ENCODE results near the gene ARAP1. TPM values are rescaled to one million over a fixed set of nuclear protein-coding genes. Genes with fewer than 3 reads are reported as not detected.
A peak's percentile ranks its signal among the peaks of the same experiment; 100 is the strongest.

ARAP1 gene
- total RNA-seq, 1 experiment from 2014 or later = 59.2 TPM

- no peak for DNase-seq (ENCODE audit: low read depth, low spot score)
- in situ Hi-C loops (cut with HindIII; ENCODE audit: low pct_unique_long_range_greater_than_20kb, low sequenced_read_pairs) = no loop called here
These were observed 17.5 kb upstream of the ARAP1 start for GRCh38 chr11:72769680-72770079.

DNA sequence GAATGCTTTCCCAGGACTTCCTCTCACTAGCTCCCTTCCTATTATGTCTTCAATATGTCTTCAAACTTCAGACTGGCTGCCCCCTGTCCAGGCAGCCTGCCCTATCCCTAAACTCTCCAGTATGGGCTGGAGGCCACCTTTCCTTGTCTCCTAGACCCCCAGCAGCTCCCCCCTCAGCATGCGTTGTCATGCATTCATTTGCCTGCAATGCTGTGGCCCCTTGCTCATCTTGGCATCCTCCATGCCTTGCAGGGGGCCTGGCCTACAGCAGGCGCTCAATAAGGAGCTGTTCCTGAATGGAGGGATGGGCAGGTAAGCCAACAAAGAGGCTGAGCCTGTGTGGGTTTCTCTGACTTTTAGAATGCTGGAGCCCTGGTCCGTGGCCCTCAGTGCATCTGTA, 16.4 kb upstream of the ARAP1 start:
- no peak for DNase-seq (ENCODE audit: low read depth, low spot score)
- in situ Hi-C loops (cut with HindIII; ENCODE audit: low pct_unique_long_range_greater_than_20kb, low sequenced_read_pairs) = no loop called here

GRCh38 chr11:72767203-72768062, 15.2 kb upstream of the ARAP1 start:
- no peak for DNase-seq (ENCODE audit: low read depth, low spot score)
- in situ Hi-C loops (cut with HindIII; ENCODE audit: low pct_unique_long_range_greater_than_20kb, low sequenced_read_pairs) = no loop called here

DNA sequence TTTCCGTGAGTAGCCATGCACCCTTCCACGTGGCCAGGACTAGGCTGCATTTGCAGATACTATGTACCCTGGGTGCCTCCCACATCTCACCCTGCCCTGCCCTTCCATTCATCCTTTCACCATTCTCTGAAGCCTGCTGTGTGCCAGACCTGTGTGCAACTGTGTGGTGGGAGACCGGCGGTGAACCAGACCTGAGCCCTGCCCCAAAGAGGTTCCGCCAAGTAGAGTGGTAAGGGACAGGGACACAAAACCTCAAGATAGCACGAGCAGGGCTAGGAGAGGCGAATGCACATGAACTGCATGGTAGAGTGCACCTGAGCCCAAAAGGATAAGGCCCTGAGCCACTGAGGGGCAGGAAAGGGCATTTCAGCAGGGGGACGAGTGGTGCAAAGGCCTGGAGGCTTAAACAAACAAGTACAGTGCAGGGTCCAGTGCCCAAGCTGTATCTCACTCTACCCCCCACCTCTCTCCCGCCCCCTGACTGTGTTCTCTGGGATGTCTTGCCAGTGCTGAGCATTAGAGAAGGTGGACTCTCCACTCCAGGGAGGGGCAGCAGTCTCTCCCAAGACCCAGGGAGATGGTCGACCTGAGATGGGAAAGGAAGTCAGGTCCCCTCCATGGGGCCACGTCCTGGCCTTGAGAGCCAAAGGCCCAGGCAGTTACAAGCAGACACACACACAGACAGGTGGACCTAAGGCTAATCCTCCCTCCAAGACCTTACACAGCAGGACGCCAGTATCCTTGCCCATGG, 14.1 kb upstream of the ARAP1 start:
- in situ Hi-C loops (cut with HindIII; ENCODE audit: low pct_unique_long_range_greater_than_20kb, low sequenced_read_pairs) = no loop called here
- DNase-seq (ENCODE audit: low read depth, low spot score) = no peak

GRCh38 chr11:72764503-72764902, 12.3 kb upstream of the ARAP1 start:
- in situ Hi-C loops (cut with HindIII; ENCODE audit: low pct_unique_long_range_greater_than_20kb, low sequenced_read_pairs) = no loop called here
- DNase-seq (ENCODE audit: low read depth, low spot score) = no peak

DNA sequence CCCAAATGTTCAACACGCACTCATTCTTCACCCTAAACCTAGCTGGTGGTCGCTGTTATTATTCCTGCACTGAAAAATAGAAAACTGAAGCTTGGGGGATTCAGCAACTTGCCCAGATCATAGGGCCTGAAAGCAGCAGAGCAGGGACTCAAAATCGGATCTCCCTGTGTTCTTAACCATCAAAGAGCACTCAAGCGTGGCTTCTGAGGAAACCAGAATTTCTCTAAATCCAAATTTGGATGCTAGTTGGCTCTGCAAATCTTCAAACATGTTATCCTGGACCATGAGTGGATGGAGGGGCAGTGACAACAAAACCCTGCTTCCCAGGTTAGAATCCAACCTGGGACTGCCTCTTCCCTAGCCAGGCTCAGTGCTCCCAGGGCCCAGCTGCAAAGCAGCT, 11.6 kb upstream of the ARAP1 start:
- no peak for DNase-seq (ENCODE audit: low read depth, low spot score)
- in situ Hi-C loops (cut with HindIII; ENCODE audit: low pct_unique_long_range_greater_than_20kb, low sequenced_read_pairs) = no loop called here

DNA sequence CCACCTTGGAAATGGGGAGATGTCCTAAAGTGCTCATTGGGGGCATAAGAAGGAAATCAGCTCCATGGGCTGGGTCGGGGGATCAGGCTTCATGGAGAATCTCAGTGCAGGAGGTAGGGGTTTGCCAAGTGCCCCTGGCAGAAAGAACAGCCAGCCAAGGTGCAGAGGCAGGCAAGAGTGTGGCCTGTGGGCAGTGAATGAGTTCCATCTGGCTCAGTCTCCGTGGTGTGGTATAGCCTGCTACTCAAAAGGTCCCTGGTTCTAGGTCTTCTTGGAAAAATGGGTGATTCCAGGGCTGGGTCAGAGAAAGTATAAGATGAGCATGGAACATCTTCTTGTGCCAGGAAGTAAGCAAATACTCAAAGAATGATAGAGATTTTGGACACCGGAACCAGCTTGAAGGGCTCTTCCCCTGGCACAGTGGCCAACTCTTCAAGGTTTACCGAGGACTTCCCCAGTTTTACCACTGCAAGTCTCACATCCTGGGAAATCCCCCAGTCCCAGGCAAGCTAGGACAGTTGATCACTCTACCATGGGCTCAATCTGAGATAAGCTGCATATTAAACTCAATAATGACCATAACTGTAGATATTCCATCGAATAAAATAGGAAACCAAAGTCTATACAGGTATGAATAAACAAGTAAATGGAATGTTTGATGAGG, 10.6 kb upstream of the ARAP1 start:
- in situ Hi-C loops (cut with HindIII; ENCODE audit: low pct_unique_long_range_greater_than_20kb, low sequenced_read_pairs) = no loop called here

DNA sequence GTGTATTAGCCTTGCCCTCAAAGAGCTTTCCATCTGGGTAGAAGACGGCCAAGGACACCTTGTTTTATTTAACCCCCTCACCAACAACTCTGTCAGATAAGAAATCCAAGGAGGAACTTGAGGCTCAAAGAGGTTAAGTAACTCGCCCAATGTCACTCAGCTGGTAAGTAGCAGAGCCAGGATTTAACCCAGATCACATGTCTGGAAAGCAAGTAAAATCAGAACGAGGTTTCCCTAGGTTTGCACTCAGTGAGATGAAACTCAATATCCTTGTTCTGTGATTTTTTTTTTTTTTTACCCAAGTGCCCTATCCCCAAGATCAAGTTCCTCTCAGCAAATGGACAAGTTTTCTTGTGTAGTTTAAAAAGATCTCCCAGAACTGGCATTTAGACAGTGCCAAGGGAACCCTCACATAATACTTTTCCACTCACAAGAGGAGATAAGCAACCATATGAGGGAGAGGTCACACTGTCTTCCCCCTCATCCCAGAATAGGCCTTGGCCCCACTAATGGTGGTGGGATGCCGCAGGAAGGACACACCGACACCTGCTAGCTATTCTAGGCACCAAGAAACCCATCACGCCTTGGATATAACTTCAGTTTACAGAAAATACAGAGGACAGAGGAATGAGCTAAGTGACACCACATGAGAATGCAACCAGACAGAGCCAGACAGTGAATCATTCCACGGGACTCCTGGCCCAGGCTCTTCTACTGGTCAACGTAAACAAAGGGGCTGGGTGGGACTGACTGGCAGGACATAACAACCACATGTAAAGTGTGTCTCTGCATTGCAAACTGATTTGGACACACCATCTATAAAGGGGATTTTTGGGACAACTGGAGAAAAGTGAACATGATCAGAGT, 8.6 kb upstream of the ARAP1 start:
- DNase-seq (ENCODE audit: low read depth, low spot score) = no peak

More for the DNA sequence above, 10.6 kb upstream of the ARAP1 start:
- no peak for DNase-seq (ENCODE audit: low read depth, low spot score)

DNA sequence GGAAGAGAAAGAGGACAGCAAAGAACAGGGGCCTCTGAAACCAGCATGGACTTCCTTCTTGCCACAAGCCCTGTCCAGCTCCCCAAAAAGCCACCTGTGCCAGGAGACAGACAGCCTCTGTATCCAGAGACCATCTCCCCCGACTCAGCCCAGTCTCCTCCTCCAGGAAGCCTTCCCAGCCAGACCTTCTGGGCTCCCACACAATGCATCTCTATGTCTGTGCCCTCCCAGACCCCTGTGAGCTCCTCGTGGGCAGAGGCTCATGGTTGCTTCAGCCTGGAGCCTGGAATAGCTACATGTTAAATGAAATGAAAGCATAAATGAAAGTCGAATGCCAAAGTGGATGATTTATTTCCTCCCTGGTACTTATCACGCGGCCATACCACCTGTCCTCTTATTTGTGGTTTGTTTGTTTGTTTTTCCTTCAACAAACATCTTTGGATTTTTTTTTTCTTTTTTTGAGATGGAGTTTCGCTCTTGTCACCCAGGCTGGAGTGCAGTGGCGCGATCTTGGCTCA, 7.3 kb upstream of the ARAP1 start:
- in situ Hi-C loops (cut with HindIII; ENCODE audit: low pct_unique_long_range_greater_than_20kb, low sequenced_read_pairs) = no loop called here
- DNase-seq (ENCODE audit: low read depth, low spot score) = peak; percentile 89

More for the DNA sequence above, 8.6 kb upstream of the ARAP1 start:
- in situ Hi-C loops (cut with HindIII; ENCODE audit: low pct_unique_long_range_greater_than_20kb, low sequenced_read_pairs) = no loop called here

- peak; percentile 65 for DNase-seq (ENCODE audit: low read depth, low spot score)
- in situ Hi-C loops (cut with HindIII; ENCODE audit: low pct_unique_long_range_greater_than_20kb, low sequenced_read_pairs) = no loop called here
These were observed 6.6 kb upstream of the ARAP1 start for GRCh38 chr11:72758690-72759389.

DNA sequence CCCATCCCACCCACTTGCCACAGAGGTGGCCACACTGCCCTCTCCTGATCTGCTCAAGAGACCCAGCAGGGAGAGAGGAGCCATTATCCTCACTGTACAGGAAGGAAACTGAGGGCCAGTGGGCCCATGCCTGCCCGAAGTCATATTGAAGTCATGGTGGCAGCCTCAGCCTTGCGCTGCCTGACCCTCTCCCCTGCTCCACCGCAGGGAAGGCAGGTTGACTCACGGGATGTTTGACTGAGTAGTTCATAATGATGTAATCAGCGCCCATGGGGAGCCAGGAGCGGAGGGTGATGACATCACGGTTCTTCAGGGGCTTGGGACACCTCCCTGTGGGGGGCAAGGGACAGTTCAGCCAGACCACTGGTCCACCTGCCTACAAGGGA, 6.1 kb upstream of the ARAP1 start:
- in situ Hi-C loops (cut with HindIII; ENCODE audit: low pct_unique_long_range_greater_than_20kb, low sequenced_read_pairs) = no loop called here
- DNase-seq (ENCODE audit: low read depth, low spot score) = no peak

DNA sequence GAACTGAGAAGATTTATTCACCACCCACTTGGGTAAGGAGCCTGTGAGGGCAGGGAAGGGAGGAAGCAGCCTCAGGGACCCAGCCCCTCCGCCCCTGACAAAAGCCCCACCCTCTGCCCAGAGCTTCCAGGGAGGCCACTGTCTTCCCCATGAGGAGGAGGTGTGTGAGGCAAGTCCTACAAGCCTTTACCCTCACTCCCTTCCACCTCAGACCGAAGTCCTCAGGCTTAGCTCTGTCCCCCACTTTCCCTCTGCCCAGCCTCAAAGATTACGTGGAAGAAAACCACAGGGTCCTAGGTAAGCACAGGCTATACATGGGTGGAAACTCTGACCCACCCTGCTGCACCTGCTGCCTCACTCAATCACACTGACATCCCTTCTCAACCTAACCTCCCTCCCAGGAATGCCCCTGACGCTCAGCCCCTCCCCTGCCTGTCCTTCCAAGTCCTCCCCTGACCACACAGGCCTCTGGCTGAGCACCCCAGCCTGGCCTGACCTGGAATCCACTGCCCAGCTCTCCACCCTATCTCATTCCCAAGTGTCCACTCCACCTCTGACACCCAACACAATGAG, 3.6 kb upstream of the ARAP1 start:
- no peak for DNase-seq (ENCODE audit: low read depth, low spot score)
- in situ Hi-C loops (cut with HindIII; ENCODE audit: low pct_unique_long_range_greater_than_20kb, low sequenced_read_pairs) = no loop called here

GRCh38 chr11:72754544-72755155, 2.4 kb upstream of the ARAP1 start:
- in situ Hi-C loops (cut with HindIII; ENCODE audit: low pct_unique_long_range_greater_than_20kb, low sequenced_read_pairs) = no loop called here
- DNase-seq (ENCODE audit: low read depth, low spot score) = no peak

DNA sequence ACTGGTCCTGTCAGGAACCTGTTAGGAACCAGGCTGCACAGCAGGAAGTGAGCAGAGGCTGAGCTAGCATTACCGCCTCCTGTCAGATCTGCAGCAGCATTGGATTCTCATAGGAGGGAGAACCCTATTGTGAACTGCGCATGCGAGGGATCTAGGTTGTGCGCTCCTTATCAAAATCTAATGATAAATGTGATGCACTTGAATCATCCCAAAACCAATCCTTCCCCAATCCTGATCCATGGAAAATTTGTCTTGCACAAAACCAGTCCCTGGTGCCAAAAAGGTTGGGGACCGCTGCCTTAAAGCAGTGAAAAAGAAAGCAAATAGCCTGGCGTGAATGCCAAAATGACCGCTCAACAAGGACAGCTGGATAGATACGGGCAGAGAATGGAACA, 1.9 kb upstream of the ARAP1 start:
- DNase-seq (ENCODE audit: low read depth, low spot score) = no peak
- in situ Hi-C loops (cut with HindIII; ENCODE audit: low pct_unique_long_range_greater_than_20kb, low sequenced_read_pairs) = no loop called here

DNA sequence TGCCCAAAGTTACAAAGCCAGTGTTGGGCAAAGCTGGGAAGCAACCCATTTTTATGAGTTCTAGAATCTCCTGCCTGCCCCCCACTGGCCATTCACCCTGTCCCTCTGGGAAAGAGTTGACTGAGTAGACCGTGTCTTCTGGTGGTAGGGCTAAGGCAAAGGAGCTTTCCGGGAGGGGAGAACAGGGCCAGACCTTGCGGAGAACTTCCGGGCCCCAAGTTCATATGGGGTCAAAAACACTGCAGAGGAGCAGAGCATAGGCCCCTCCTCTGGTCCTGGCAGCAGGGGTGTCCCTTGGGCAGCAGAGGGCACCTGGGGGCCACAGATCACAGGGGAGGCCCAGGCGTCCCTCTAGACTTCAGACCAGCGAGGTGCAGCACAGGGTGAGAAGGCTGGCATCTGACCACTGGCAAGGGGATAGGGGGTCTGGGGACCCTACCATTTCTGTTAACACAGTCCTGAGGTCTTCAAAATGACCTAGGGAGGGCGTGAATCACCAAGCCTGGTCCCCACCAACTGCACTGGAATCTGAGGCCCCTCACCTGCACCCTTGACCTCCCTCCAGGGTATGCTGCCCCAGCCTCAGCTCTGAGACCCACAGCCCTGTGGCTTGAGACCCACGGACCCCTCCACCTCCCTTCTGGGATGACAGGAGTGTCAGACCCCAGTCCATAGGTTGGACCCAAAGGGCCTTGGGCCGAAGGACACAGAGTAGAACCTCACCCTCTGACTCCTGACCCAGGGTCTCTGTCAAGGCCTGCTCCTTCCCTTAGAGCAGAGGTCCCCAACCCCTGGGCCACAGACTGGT, 1.3 kb upstream of the ARAP1 start:
- DNase-seq (ENCODE audit: low read depth, low spot score) = peak; percentile 21
- in situ Hi-C loops (cut with HindIII; ENCODE audit: low pct_unique_long_range_greater_than_20kb, low sequenced_read_pairs) = no loop called here

All from SK-MEL-5 (cell line).